H9 (cell line): Measurements from ENCODE around the gene ITPR2. TPM values are rescaled to one million over a fixed set of nuclear protein-coding genes. Genes with fewer than 3 reads are reported as not detected.

ENCODE experiments used
- DNase-seq: peaks from one replicate; pipeline ENCODE4 v3.0.0-alpha.2; 2017
- H2AFZ ChIP-seq: one replicate; pipeline ENCODE4 v1.6.1; 2013; ENCODE audit warnings: mild to moderate bottlenecking, low read length, control low read depth, moderate library complexity
- H2AK5ac ChIP-seq: 2 replicates; pipeline ENCODE4 v1.6.1; 2013; ENCODE audit warnings: low read length, control low read depth, mixed read lengths; ENCODE audit not compliant: insufficient read length
- H2BK120ac ChIP-seq: one replicate; pipeline ENCODE4 v1.6.1; 2013; ENCODE audit warnings: low read depth, mild to moderate bottlenecking, low read length, control low read depth, inconsistent platforms; ENCODE audit not compliant: poor library complexity, severe bottlenecking
- H2BK12ac ChIP-seq: 2 replicates; pipeline ENCODE4 v1.6.1; 2013; ENCODE audit warnings: low read length, control low read depth, mixed read lengths, low read depth; ENCODE audit not compliant: insufficient read length
- H2BK15ac ChIP-seq: 2 replicates; pipeline ENCODE4 v1.6.1; 2013; ENCODE audit warnings: low read depth, low read length, control low read depth
- H2BK20ac ChIP-seq: one replicate; pipeline ENCODE4 v1.6.1; 2013; ENCODE audit warnings: low read depth, mild to moderate bottlenecking, low read length, control low read depth, inconsistent platforms; ENCODE audit not compliant: poor library complexity, severe bottlenecking
- H2BK5ac ChIP-seq: 2 replicates; pipeline ENCODE4 v1.6.1; 2013; ENCODE audit warnings: low read length, control low read depth, mixed read lengths; ENCODE audit not compliant: insufficient read length
- H3K14ac ChIP-seq: 2 replicates; pipeline ENCODE4 v1.6.1; 2013; ENCODE audit warnings: low read length, control low read depth; ENCODE audit not compliant: insufficient read depth
- H3K18ac ChIP-seq: 2 replicates; pipeline ENCODE4 v1.6.1; 2013; ENCODE audit warnings: low read depth, mild to moderate bottlenecking, mixed read lengths, low read length, control low read depth; ENCODE audit not compliant: insufficient read length
- H3K23ac ChIP-seq: 2 replicates; pipeline ENCODE4 v1.6.1; 2013; ENCODE audit warnings: low read length, control low read depth, mixed read lengths, low read depth; ENCODE audit not compliant: insufficient read length
- H3K23me2 ChIP-seq: 2 replicates; pipeline ENCODE4 v1.6.1; 2013; ENCODE audit warnings: low read depth, mild to moderate bottlenecking, mixed read lengths, low read length, control low read depth; ENCODE audit not compliant: insufficient read length, poor library complexity, severe bottlenecking
- H3K27ac ChIP-seq: 2 replicates; pipeline ENCODE4 v1.5.1; 2013; ENCODE audit warnings: low read length, control low read depth, mixed read lengths, low read depth; ENCODE audit not compliant: insufficient read length
- H3K27me3 ChIP-seq: 2 replicates; pipeline ENCODE4 v1.6.1; 2013; ENCODE audit warnings: low read length, control low read depth, inconsistent platforms; ENCODE audit not compliant: insufficient read depth
- H3K4ac ChIP-seq: 2 replicates; pipeline ENCODE4 v1.6.1; 2013; ENCODE audit warnings: low read depth, mild to moderate bottlenecking, control low read depth, inconsistent platforms, low read length, moderate library complexity
- H3K4me1 ChIP-seq: 2 replicates; pipeline ENCODE4 v1.6.1; 2013; ENCODE audit warnings: low read length, control low read depth, inconsistent platforms; ENCODE audit not compliant: insufficient read depth
- H3K4me2 ChIP-seq: 2 replicates; pipeline ENCODE4 v1.6.1; 2013; ENCODE audit warnings: low read length, control low read depth, mixed read lengths; ENCODE audit not compliant: insufficient read length, insufficient read depth
- H3K56ac ChIP-seq: 2 replicates; pipeline ENCODE4 v1.6.1; 2013; ENCODE audit warnings: low read depth, mild to moderate bottlenecking, mixed read lengths, low read length, control low read depth; ENCODE audit not compliant: insufficient read length
- H3K79me1 ChIP-seq: 2 replicates; pipeline ENCODE4 v1.6.1; 2013; ENCODE audit warnings: low read depth, mild to moderate bottlenecking, moderate library complexity, low read length, control low read depth, inconsistent platforms; ENCODE audit not compliant: insufficient read depth, poor library complexity, severe bottlenecking
- H3K79me2 ChIP-seq: 2 replicates; pipeline ENCODE4 v1.6.1; 2013; ENCODE audit warnings: low read length, control low read depth, inconsistent platforms; ENCODE audit not compliant: insufficient read depth
- H3K9ac ChIP-seq: 2 replicates; pipeline ENCODE4 v1.6.1; 2013; ENCODE audit warnings: low read length, control low read depth, mixed read lengths; ENCODE audit not compliant: insufficient read length; ENCODE audit errors: extremely low read depth
- H3K9me3 ChIP-seq: one replicate; pipeline ENCODE4 v1.6.1; 2013; ENCODE audit warnings: low read depth, low read length, inconsistent platforms; ENCODE audit not compliant: control insufficient read depth
- H3T11ph ChIP-seq: one replicate; pipeline ENCODE4 v1.6.1; 2013; ENCODE audit warnings: mild to moderate bottlenecking, low read length, control low read depth, inconsistent platforms
- H4K20me1 ChIP-seq: one replicate; pipeline ENCODE4 v1.6.1; 2013; ENCODE audit not compliant: control insufficient read depth, insufficient read length, insufficient read depth
- H4K5ac ChIP-seq: 2 replicates; pipeline ENCODE4 v1.6.1; 2013; ENCODE audit warnings: low read depth, mild to moderate bottlenecking, mixed read lengths, low read length, control low read depth; ENCODE audit not compliant: insufficient read length
- H4K8ac ChIP-seq: replicated peaks from 2 replicates; pipeline ENCODE4 v1.6.1; 2013; ENCODE audit warnings: low read length, control low read depth, mixed read lengths, low read depth; ENCODE audit not compliant: insufficient read length
- H4K91ac ChIP-seq: 2 replicates; pipeline ENCODE4 v1.6.1; 2013; ENCODE audit warnings: low read depth, mild to moderate bottlenecking, moderate library complexity, mixed read lengths, low read length, control low read depth; ENCODE audit not compliant: insufficient read length
- H3K27ac Mint-ChIP-seq, 3 experiments: 2 replicates in 2 of 3; 3 replicates in 1 of 3; pipeline ENCODE4 v1.8.0; 2020 to 2021; ENCODE audit warnings: mixed read lengths in 3 of 3, mild to moderate bottlenecking in 1 of 3, moderate library complexity in 1 of 3
- H3K27me3 Mint-ChIP-seq: 2 replicates; pipeline ENCODE4 v1.8.0; 2021; ENCODE audit warnings: low read depth, mild to moderate bottlenecking, moderate library complexity, mixed read lengths
- H3K36me3 Mint-ChIP-seq, 3 experiments: 2 replicates in 2 of 3; 3 replicates in 1 of 3; pipeline ENCODE4 v1.8.0; 2020 to 2021; ENCODE audit warnings: low read depth in 3 of 3, mixed read lengths in 3 of 3; ENCODE audit not compliant: insufficient read depth in 1 of 3
- H3K4me1 Mint-ChIP-seq, 2 experiments: 2 replicates each; pipeline ENCODE4 v1.8.0; 2020; ENCODE audit warnings: mixed read lengths in 2 of 2
- H3K4me3 Mint-ChIP-seq, 2 experiments: 2 replicates in 1 of 2; 3 replicates in 1 of 2; pipeline ENCODE4 v1.8.0; 2020 to 2021; ENCODE audit warnings: mild to moderate bottlenecking in 2 of 2, mixed read lengths in 2 of 2, moderate library complexity in 1 of 2
- H3K9me3 Mint-ChIP-seq, 2 experiments: 2 replicates in 1 of 2; 3 replicates in 1 of 2; pipeline ENCODE4 v1.8.0; 2020; ENCODE audit warnings: mild to moderate bottlenecking in 2 of 2, mixed read lengths in 2 of 2, moderate library complexity in 1 of 2
- CTCF ChIP-seq: fragments of 200-600 bp; sonication (generic); conservative IDR thresholded peaks from 3 replicates; pipeline ENCODE4 v1.8.0; 2021; ENCODE audit warnings: antibody characterized with exemption, mild to moderate bottlenecking
- WGBS: extraction: QIAGEN DNeasy Blood & Tissue Kit; methylation state at CpG from one replicate; pipeline ENCODE4 v1.1.7; 2013; ENCODE audit warnings: missing lambda C conversion rate, low lambda C conversion rate, mixed read lengths; ENCODE audit not compliant: insufficient read length; ENCODE audit errors: extremely low coverage; 5-methylcytosine and 5-hydroxymethylcytosine counted together
- total RNA-seq: library from RNA; stranded (reverse); gene quantifications from 2 replicates; pipeline ENCODE4 v1.2.1, GENCODE V29; 2021

ITPR2 gene
- total RNA-seq, 1 experiment from 2014 or later, result 14.8 TPM

GRCh38 chr12:26612203-26612602, 220.8 kb downstream of the ITPR2 start:
- H2BK120ac ChIP-seq, result no peak overlapping the region
- H4K5ac ChIP-seq, result no peak overlapping the region
- Mint-ChIP-seq H3K27me3 (no peaks in the 10 kb centered on the region), H3K36me3 (peaks cover 0 to 5% (median 0%) of the 10 kb centered on the region in 3 experiments; a peak in 4 of 7 replicates), H3K4me1 (peaks cover 0 to 4% of the 10 kb centered on the region in 2 experiments; a peak in 1 of 4 replicates), H3K4me3 (no peak overlapping the region), H3K27ac (no peak overlapping the region), H3K9me3 (no peaks in the 10 kb centered on the region)
- H2AK5ac ChIP-seq, result no peak overlapping the region
- no peak overlapping the region for H3K23ac ChIP-seq
- no peaks in the 10 kb centered on the region for H3K4me1 ChIP-seq
- H4K8ac ChIP-seq, result no peak overlapping the region
- H3K9me3 ChIP-seq, result no peaks in the 10 kb centered on the region
- H3K56ac ChIP-seq, result no peak overlapping the region
- no peak for DNase-seq
- no peak overlapping the region for H3K4me2 ChIP-seq
- no peak overlapping the region for H2BK20ac ChIP-seq
- no peak overlapping the region for H4K91ac ChIP-seq
- TF ChIP-seq CTCF, result no peak
- no peak overlapping the region for H3K18ac ChIP-seq
- no peaks in the 10 kb centered on the region for H4K20me1 ChIP-seq
- H3K23me2 ChIP-seq, result no peaks in the 10 kb centered on the region
- H3K14ac ChIP-seq, result no peak overlapping the region
- H3K79me1 ChIP-seq, result no peaks in the 10 kb centered on the region
- no peak overlapping the region for H2AFZ ChIP-seq
- WGBS, result no CpG with 5 or more reads among the region's 2 CpGs
- H3K27me3 ChIP-seq, result no peaks in the 10 kb centered on the region
- H3K4ac ChIP-seq, result no peak overlapping the region
- H3T11ph ChIP-seq, result no peak overlapping the region
- H3K27ac ChIP-seq, result no peak overlapping the region
- no peak overlapping the region for H2BK15ac ChIP-seq
- H2BK12ac ChIP-seq, result no peak overlapping the region
- H3K79me2 ChIP-seq, result no peaks in the 10 kb centered on the region
- no peak overlapping the region for H2BK5ac ChIP-seq
- H3K9ac ChIP-seq, result no peak overlapping the region
